ENCODE data around the gene TSC2. TPM values are rescaled to one million over a fixed set of nuclear protein-coding genes. Genes with fewer than 3 reads are reported as not detected.

The TSC2 gene
- total RNA-seq, 1 donor from 2014 or later, result 23.6 TPM

DNA sequence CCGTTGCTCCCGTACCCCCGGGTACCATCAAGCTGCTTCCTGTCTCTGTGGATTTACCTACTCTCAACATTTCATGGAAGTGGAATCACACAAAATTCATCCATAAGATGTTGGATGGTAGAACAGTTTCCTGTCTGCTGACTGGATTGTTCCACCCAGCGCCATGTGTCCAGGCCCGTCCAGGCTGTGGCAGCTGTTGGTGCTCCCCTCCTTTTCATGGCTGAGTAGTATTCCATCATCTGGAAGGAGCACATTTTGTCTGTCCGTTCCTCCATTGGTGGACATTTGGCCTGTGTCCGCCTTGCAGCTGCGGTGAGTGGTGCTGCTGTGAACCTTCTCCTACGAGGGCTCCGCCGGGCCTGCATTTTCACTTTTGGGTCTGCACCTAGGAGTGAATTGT, 18.4 kb downstream of the TSC2 start:
- DNase-seq (ENCODE audit: low read depth in 2 of 2), result no peak

DNA sequence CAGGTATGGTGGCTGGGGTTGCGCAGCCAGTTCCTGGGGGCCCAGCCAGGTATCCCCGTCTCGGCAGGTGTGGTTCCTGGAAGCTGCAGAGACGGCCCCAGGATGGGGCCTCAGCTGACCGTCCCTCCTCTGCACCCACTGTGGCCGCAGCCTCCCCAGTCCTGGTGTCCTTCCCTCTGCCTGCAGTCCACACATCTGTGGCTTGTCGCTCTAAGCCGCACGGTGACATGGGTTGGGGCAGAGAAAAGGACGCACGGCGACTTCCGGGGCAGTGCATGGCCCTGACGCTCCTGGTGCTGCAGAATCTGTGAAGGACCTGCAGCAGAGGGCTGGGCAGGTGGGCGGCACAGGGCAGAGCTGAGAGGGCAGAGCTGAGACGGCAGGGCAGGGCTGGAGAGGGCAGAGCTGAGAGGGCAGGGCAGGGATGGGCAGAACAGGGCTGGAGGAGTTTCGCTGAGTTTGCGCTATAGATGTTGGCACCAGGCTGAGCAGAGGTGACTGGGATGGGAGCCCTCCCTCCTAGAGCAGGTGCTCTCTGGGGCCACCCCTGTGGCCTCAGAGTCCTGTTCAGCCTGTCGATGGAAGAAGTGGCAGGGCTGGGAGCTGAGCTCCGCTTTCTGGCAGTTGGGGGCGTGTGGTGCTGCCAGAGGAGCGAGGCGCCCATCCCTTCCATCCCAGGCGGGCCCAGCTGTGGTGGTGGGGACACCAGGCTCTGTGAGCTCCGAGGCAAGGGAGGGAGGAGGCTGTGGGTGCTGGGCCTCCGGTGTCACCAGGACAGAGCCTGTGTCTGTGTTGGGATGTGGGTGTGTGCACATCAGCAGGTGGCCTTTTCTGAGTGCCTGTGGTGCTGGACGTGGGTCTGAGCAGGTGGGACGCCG, 23.0 kb downstream of the TSC2 start:
- DNase-seq (ENCODE audit: low read depth in 2 of 2), result no peak

DNA sequence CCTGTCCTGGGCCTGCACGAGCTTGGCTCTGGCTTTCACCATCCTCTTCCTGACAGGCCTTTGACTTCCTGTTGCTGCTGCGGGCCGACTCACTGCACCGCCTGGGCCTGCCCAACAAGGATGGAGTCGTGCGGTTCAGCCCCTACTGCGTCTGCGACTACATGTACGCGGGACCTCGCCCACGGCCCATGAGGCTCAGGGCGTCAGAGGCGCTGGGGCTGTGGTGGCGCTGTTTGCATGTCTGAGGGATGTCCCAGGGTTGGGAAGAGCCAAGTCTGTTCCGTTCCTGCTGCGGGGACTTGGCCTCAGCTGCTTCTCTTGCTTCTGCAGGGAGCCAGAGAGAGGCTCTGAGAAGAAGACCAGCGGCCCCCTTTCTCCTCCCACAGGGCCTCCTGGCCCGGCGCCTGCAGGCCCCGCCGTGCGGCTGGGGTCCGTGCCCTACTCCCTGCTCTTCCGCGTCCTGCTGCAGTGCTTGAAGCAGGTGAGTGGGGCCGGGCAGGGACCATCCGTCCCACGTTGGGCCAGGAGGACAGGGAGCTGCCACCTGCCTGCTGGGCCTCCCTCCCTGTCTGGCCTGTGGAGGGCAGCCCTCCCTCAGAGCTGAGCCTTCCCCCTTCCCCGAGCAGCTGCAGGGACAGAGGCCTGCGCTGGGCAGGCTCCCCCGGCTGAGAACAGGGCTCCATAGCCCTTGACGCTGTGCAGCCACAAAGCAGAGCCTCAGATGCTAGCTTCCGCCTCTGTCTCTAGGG, 23.8 kb downstream of the TSC2 start:
- DNase-seq (ENCODE audit: low read depth in 2 of 2), result no peak

DNA sequence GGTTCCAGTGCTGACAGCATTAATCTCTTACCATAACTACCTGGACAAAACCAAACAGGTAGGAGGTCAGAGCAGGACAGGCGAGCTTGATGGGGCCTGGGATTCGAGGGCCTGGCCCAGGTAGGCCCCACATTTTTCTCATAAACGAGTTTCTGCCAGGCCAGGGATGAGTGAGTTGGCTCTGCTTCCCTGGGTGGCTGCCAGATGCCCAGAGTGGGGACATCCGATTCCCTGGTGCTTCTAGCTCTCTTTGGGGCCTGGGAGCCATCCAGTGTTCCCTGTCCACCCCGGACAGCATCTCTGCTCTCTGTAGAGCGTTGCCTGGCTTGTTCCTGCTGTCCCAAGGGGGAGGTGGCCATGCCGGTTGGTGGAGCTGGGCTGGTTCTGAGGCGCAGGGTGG, 25.1 kb downstream of the TSC2 start:
- no peak for DNase-seq (ENCODE audit: low read depth in 2 of 2)

DNA sequence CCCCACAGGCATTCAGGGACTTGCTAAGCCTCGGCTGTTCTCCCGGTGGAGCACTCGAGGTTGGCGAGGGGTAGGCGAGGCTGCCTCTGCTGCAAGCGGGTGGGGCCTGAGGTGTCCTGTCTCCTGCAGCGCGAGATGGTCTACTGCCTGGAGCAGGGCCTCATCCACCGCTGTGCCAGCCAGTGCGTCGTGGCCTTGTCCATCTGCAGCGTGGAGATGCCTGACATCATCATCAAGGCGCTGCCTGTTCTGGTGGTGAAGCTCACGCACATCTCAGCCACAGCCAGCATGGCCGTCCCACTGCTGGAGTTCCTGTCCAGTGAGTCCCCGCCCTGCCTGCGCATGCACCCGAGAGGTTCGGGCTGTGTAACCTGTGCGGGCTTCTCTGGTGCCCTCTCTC, 26.3 kb downstream of the TSC2 start:
- DNase-seq (ENCODE audit: low read depth in 2 of 2), result no peak

DNA sequence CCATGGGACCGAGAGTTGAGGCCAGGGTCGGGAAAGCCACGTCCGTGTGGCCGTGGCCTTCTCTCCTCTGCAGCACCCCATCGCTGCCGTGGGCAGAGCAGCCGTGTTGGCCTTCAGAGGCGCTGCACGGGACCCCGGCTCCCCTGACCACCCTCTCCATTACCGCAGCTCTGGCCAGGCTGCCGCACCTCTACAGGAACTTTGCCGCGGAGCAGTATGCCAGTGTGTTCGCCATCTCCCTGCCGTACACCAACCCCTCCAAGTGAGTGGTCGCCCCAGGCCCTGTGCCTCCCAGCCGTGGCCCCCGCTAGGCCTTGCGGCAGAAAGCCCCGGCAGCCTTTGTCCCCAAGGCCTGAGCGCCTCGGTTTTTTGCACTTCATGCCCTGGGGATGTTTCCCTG, 27.8 kb downstream of the TSC2 start:
- no peak for DNase-seq (ENCODE audit: low read depth in 2 of 2)

DNA sequence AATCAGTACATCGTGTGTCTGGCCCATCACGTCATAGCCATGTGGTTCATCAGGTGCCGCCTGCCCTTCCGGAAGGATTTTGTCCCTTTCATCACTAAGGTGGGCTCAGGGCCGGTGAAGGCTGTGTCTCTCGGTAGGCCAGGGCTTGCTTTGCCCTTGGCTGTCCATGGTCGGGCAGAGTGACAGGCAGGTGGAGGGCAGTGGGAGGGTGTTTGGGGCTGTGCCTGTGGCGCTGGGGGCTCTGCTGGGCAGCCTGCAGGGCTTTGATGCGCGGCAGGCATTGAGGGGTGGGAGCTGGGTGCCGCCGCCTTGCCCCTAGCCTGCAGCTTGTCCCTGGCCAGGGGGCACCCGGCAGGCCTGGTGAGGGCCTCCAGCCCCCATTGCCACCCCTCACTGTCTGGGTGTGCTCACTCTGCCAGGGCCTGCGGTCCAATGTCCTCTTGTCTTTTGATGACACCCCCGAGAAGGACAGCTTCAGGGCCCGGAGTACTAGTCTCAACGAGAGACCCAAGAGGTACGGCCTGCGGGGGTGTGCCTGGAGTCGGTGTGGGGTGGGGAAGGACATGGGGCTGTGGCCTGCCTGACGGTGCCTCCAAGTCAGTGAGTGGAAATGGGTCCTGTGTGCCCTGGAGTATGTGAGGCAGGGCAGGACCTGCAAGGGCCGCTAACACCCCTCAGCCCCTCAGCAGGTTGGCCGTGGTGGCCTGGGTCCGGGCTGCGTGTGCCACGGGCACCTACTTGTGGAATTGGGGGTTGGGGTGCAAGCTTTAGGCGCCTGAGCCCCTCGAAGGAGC, 28.5 kb downstream of the TSC2 start:
- DNase-seq (ENCODE audit: low read depth in 2 of 2), result no peak

DNA sequence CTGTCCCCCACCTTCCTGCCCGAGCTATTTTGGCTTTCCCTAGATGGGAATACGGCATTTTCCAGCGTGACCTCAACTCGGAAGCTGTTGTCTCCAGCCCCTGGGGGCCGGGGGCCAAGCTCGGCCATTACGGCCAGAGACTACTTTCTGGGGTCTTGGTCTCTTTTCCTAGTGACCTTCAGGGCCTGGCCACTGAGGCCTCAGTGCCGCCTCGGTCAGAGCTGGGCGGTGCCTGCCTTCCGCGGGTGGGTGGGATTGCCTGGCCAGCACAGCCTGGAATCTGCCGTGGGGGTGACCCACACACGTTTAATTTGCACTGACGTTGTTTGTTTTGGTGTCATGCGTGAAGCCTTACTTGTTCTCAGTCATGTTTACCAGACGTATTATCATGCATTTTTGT, 29.2 kb downstream of the TSC2 start:
- DNase-seq (ENCODE audit: low read depth in 2 of 2), result no peak

DNA sequence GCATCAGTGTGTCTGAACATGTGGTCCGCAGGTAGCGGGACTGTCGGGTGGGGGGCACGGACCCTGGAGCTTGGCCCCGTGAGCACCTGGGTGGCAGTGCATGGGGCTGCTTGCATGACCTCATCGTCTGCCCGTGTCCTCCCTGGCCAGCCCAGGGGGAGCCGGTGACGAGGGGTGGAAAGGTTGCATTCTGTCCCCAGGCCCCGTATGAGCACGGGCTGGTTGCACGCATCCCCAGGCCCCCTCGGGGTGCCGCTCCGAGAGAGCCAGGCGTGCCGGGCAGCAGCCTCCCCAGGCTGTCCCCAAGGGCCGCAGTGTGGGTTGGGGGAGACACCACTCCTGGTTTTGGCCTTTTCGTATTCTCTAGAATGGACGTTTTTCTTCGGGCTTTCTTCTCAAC, 29.9 kb downstream of the TSC2 start:
- DNase-seq (ENCODE audit: low read depth in 2 of 2), result no peak

DNA sequence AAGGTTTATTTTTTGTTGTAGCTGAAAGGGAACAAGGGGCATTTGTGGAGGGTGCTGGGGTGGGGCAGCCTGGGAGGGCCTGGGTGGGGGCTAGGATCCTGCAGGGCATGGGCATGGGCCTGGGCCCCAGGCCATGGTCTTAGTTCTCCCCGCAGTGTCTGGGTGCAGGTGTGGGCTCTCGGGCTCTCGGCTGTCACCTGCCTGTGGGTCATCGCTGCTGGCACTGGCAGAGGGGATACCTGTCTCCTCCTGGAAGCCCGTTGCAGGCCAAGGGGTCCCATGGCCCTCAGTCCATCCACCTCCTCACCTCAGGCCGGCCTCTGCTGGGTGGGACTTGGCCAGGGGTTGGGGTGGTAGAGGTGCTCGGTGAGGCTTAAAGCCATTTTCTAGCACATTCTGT, 30.3 kb downstream of the TSC2 start:
- DNase-seq (ENCODE audit: low read depth in 2 of 2), result no peak

DNA sequence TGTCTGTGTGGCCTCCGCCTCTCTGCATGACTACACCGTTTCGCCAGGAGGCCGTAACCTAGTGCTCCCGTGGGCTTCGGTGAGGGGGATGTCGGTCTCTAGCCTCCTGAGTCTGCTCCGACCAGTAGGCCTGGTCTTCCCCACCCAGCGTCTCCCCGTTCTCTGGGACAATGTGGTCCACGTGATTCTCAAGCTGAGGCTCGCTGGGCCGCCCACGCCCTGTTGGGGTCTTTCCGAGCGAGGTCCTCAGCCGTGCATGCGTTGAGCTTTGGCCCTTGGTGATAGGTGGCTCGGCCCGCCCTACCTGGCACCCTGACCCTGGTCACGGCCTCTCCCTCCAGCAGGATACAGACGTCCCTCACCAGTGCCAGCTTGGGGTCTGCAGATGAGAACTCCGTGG, 30.9 kb downstream of the TSC2 start:
- DNase-seq (ENCODE audit: low read depth in 2 of 2), result no peak

DNA sequence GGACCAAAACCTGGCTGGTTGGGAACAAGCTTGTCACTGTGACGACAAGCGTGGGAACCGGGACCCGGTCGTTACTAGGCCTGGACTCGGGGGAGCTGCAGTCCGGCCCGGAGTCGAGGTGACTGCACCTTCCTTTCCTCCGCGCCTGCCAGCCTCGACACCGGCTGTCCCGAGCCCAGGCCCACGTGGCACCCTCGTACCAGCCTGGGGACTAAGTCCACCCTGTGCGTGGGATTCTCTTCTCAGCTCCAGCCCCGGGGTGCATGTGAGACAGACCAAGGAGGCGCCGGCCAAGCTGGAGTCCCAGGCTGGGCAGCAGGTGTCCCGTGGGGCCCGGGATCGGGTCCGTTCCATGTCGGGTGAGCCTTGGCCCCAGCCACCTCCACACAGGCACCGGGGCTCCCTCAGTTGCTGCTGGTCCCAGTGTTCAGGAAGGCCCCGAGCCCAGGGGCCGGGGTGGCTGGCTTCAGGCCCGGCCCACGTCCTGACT, 31.6 kb downstream of the TSC2 start:
- no peak for DNase-seq (ENCODE audit: low read depth in 2 of 2)

DNA sequence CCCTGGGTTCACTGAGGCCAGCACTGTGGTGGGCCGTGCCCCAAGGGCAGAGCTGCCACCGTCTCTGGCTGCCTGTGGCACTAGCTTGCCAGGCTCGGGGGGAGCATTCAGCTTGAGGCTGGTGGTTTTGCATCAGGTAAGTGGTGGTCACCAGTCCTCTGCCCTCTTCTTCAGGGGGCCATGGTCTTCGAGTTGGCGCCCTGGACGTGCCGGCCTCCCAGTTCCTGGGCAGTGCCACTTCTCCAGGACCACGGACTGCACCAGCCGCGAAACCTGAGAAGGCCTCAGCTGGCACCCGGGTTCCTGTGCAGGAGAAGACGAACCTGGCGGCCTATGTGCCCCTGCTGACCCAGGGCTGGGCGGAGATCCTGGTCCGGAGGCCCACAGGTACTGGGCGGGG, 32.2 kb downstream of the TSC2 start:
- no peak for DNase-seq (ENCODE audit: low read depth in 2 of 2)

DNA sequence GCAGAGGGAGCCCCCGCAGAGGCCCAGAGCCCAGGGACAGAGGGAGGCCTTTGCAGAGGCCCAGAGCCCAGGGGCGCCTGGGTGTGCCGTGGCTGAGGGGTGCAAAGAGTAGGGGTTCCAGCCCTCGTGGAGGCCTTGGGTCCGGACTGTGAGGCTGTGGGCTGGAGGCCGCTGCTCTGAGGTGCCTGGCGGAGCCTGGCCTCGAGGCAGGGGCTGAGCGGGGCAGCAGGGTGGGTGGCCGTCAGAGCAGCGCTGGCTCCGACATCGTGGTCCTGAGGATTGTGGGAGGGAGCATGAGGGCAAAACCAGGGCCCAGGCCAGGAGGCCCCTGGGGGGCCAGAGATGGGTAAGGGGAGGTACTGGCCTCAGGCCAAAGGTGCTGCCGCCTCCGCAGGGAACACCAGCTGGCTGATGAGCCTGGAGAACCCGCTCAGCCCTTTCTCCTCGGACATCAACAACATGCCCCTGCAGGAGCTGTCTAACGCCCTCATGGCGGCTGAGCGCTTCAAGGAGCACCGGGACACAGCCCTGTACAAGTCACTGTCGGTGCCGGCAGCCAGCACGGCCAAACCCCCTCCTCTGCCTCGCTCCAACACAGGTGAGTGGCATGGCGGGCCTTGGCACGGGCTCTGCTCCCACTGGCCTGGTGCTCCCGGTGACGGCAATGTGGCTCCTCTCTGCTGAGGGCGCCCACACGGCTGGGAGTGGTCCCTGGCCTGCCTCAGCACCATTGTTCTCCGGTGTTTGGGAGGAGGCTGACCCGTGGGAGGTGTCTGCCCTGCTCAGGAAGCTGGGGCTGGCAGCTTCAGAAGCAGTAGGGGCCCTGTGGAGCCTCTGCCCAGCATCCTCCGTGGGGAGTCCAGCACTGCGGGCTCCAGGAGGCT, 33.7 kb downstream of the TSC2 start:
- no peak for DNase-seq (ENCODE audit: low read depth in 2 of 2)

DNA sequence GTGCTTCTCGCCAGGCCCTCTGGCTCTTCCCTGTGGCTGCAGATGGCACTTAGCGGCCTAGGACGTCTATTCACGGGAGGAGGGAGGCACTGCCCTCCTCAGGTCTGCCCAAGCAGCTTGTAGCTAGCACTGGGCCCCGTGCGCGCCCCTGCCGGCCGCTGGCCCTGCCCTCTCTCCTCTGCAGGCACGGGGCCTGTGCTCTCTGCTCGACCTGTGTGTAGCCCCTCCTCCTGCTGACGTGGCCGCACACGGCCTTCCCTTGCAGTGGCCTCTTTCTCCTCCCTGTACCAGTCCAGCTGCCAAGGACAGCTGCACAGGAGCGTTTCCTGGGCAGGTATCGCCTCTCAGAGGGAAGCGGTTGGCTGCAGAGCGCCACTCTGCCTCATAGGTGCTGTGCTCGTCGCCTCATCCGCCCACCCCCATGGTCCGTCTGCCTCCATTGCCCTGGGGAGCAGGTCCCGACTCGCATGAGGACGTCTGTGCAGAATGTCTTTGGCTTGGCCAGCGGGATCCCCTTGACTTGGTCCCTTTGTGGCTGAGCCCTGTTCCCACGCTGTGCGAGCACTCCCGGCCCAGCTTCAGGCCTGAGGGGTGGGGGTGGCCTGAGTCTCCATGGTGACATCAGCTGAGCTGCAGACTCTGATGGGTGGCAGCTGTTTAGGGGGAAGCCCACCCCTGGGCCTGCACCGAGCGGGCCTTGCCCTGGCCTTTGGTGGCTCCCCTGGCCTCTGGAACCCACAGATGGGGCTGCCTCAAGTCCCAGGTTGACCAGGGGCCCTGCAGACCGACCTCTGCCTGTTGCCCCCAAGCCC, 34.6 kb downstream of the TSC2 start:
- DNase-seq (ENCODE audit: low read depth in 2 of 2), result no peak

DNA sequence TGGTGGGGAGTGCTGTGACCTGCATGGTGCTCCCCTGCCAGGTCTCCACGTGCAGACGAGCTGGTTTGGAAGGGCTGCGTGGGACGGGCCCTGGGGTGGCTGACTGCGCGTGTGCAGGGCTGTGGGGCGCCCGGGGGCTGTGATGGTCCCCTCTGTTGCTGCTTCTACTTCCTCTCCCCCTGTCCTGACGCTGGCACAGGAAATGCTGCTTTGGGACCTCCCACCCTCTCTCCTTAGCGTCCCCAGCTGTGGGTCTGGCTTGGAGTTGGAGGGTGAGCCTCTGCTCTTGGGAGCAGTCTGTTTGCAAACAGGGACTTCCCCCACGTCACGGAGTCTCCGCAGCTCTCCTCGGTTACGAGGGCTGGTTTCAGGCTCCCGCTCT, 35.2 kb downstream of the TSC2 start:
- no peak for DNase-seq (ENCODE audit: low read depth in 2 of 2)

DNA sequence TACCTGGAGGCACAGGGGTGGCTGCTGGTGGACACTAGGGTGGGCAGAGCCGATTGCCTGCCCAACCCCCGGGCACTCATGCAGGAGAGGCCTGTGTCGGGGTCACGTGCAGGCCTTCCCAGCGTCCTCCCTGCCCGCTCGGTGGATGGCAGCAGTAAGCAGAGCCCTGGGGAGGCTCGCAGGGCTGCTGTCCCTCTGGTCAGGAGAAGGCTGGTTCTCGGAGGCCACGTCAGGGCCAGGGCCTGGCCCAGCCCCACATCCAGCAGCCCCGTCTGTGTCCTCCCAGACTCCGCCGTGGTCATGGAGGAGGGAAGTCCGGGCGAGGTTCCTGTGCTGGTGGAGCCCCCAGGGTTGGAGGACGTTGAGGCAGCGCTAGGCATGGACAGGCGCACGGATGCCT, 35.6 kb downstream of the TSC2 start:
- DNase-seq (ENCODE audit: low read depth in 2 of 2), result no peak

DNA sequence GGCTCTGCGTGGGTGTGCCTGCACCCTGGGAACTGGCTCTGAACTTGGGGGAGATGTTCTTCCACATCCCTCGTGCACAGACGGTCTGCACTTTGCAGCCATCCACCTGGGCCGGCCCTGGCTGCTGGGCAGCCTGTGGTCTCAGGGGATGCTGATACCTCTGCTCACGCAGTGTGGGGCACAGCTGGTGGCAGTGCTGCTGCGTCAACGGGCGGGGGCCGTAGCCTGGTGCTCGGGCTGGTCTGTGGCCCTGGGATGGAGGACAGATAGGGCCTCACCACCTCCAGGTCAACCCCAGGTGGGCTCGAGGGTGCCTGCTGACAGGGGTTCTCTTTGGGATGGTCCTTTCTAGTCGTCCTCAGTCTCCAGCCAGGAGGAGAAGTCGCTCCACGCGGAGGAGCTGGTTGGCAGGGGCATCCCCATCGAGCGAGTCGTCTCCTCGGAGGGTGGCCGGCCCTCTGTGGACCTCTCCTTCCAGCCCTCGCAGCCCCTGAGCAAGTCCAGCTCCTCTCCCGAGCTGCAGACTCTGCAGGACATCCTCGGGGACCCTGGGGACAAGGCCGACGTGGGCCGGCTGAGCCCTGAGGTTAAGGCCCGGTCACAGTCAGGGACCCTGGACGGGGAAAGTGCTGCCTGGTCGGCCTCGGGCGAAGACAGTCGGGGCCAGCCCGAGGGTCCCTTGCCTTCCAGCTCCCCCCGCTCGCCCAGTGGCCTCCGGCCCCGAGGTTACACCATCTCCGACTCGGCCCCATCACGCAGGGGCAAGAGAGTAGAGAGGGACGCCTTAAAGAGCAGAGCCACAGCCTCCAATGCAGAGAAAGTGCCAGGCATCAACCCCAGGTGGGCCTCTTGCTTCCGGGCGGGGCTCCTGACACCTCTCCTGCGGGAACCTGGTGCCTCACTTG, 36.3 kb downstream of the TSC2 start:
- DNase-seq (ENCODE audit: low read depth in 2 of 2), result no peak

Measured in dermis microvascular lymphatic vessel endothelial cell (primary cell).